Astrocyte (in vitro differentiated cells and primary cell): ENCODE results near the gene MELTF. TPM values are rescaled to one million over a fixed set of nuclear protein-coding genes. Genes with fewer than 3 reads are reported as not detected.

Experiments
- DNase-seq: peaks from one replicate; pipeline ENCODE4 v3.0.0-alpha.2; 2010; ENCODE audit warnings: low read depth
- FAIRE-seq: peaks from 2 replicates; lab custom pipeline; 2011; peaks lifted over from hg19 to GRCh38; lab: Jason Lieb, UNC
- H2AFZ ChIP-seq: 2 replicates; pipeline ENCODE4 v1.6.0; 2012; ENCODE audit warnings: low read depth, low read length, inconsistent platforms
- H3K27ac ChIP-seq: 2 replicates; pipeline ENCODE4 v1.5.1; 2011; ENCODE audit warnings: low read depth, low read length, inconsistent platforms
- H3K27me3 ChIP-seq: 2 replicates; pipeline ENCODE4 v1.6.0; 2011; ENCODE audit warnings: low read length, inconsistent platforms; ENCODE audit not compliant: insufficient read depth
- H3K36me3 ChIP-seq: 2 replicates; pipeline ENCODE4 v1.5.1; 2011; ENCODE audit warnings: low read length, inconsistent platforms; ENCODE audit not compliant: insufficient read depth
- H3K4me1 ChIP-seq: 2 replicates; pipeline ENCODE4 v1.5.1; 2011; ENCODE audit warnings: low read length, inconsistent platforms; ENCODE audit not compliant: insufficient read depth
- H3K4me2 ChIP-seq: 2 replicates; pipeline ENCODE4 v1.6.0; 2012; ENCODE audit warnings: low read length, inconsistent platforms
- H3K4me3 ChIP-seq: 2 replicates; pipeline ENCODE4 v1.5.1; 2011; ENCODE audit warnings: low read depth, mild to moderate bottlenecking, low read length, inconsistent platforms; ENCODE audit not compliant: insufficient read depth
- H3K79me2 ChIP-seq: 2 replicates; pipeline ENCODE4 v1.6.0; 2012; ENCODE audit warnings: mild to moderate bottlenecking, low read length, inconsistent platforms; ENCODE audit not compliant: insufficient read depth
- H3K9ac ChIP-seq: 2 replicates; pipeline ENCODE4 v1.6.0; 2012; ENCODE audit warnings: mild to moderate bottlenecking, low read length, inconsistent platforms
- H3K9me3 ChIP-seq: 2 replicates; pipeline ENCODE4 v1.5.1; 2012; ENCODE audit warnings: low read depth, mild to moderate bottlenecking, low read length, inconsistent platforms; ENCODE audit not compliant: insufficient read depth
- H4K20me1 ChIP-seq: 2 replicates; pipeline ENCODE4 v1.6.0; 2012; ENCODE audit warnings: low read length, inconsistent platforms; ENCODE audit not compliant: insufficient read depth
- H3K27ac Mint-ChIP-seq: one replicate; pipeline ENCODE4 v1.8.0; 2021; ENCODE audit warnings: mild to moderate bottlenecking, mixed read lengths; ENCODE audit not compliant: unreplicated experiment
- H3K27me3 Mint-ChIP-seq: one replicate; pipeline ENCODE4 v1.8.0; 2021; ENCODE audit warnings: low read depth, mixed read lengths; ENCODE audit not compliant: unreplicated experiment
- H3K36me3 Mint-ChIP-seq: one replicate; pipeline ENCODE4 v1.8.0; 2021; ENCODE audit warnings: low read depth, mixed read lengths; ENCODE audit not compliant: unreplicated experiment
- H3K4me1 Mint-ChIP-seq: one replicate; pipeline ENCODE4 v1.8.0; 2021; ENCODE audit warnings: low read depth, mixed read lengths; ENCODE audit not compliant: unreplicated experiment
- H3K4me3 Mint-ChIP-seq: one replicate; pipeline ENCODE4 v1.8.0; 2021; ENCODE audit warnings: mild to moderate bottlenecking, moderate library complexity, mixed read lengths; ENCODE audit not compliant: unreplicated experiment
- H3K9me3 Mint-ChIP-seq: one replicate; pipeline ENCODE4 v1.8.0; 2021; ENCODE audit warnings: mild to moderate bottlenecking, mixed read lengths; ENCODE audit not compliant: unreplicated experiment
- CTCF ChIP-seq: IDR thresholded peaks from 2 replicates; pipeline ENCODE4 v1.5.1; 2011; ENCODE audit warnings: low read depth, mild to moderate bottlenecking, inconsistent platforms, low read length, moderate library complexity; ENCODE audit not compliant: insufficient read depth
- EZH2 ChIP-seq: IDR thresholded peaks from 2 replicates; pipeline ENCODE4 v1.6.1; 2012; ENCODE audit warnings: mild to moderate bottlenecking, low read length, inconsistent platforms; ENCODE audit not compliant: insufficient read depth
- total RNA-seq: library from RNA; stranded (reverse); gene quantifications from 2 replicates; pipeline ENCODE4 v1.2.1, GENCODE V29; 2021

The MELTF gene
- total RNA-seq, 1 donor from 2014 or later = 24.0 TPM

GRCh38 chr3:197028728-197029510 lies 698 bp downstream of the MELTF start:
- Histone ChIP-seq H3K9ac (peak overlapping the region; percentile 55), H3K27me3 (peaks cover 3% of the 10 kb centered on the region), H3K36me3 (no peaks in the 10 kb centered on the region), H3K9me3 (no peaks in the 10 kb centered on the region), H2AFZ (no peak overlapping the region), H3K79me2 (no peaks in the 10 kb centered on the region), H3K4me1 (peaks cover 24% of the 10 kb centered on the region), H3K4me3 (no peak overlapping the region), H3K27ac (no peak overlapping the region), H3K4me2 (peak overlapping the region; percentile 67), H4K20me1 (no peaks in the 10 kb centered on the region)
- H3K4me3 Mint-ChIP-seq = peak overlapping the region; percentile 80
- TF ChIP-seq CTCF (no peak), EZH2 (peak; percentile 41)
- H3K36me3 Mint-ChIP-seq = peaks cover 9% of the 10 kb centered on the region
- FAIRE-seq = no peak
- peak overlapping the region; percentile 47 for H3K27ac Mint-ChIP-seq
- no peaks in the 10 kb centered on the region for H3K9me3 Mint-ChIP-seq
- H3K27me3 Mint-ChIP-seq = peaks cover 17% of the 10 kb centered on the region
- peaks cover 12% of the 10 kb centered on the region for H3K4me1 Mint-ChIP-seq
- no peak for DNase-seq

- Mint-ChIP-seq H3K4me3 (peak overlapping the region; percentile 77), H3K27me3 (peaks cover 24% of the 10 kb centered on the region), H3K4me1 (peaks cover 14% of the 10 kb centered on the region), H3K9me3 (no peaks in the 10 kb centered on the region), H3K36me3 (peaks cover 9% of the 10 kb centered on the region), H3K27ac (peak overlapping the region; percentile 7)
- DNase-seq (no peak), FAIRE-seq (no peak)
- Histone ChIP-seq H3K4me1 (peaks cover 24% of the 10 kb centered on the region), H3K36me3 (no peaks in the 10 kb centered on the region), H3K9ac (no peak overlapping the region), H3K9me3 (no peaks in the 10 kb centered on the region), H4K20me1 (no peaks in the 10 kb centered on the region), H2AFZ (no peak overlapping the region), H3K4me2 (peak overlapping the region; percentile 67), H3K27ac (no peak overlapping the region), H3K27me3 (peaks cover 4% of the 10 kb centered on the region), H3K4me3 (no peak overlapping the region), H3K79me2 (no peaks in the 10 kb centered on the region)
- no peak for TF ChIP-seq EZH2
- TF ChIP-seq CTCF = no peak
Observed at GRCh38 chr3:197027896-197028727, 1.5 kb downstream of the MELTF start.
